Coronary artery (tissue), 2 donors: Measurements from ENCODE around the gene MIDN.

Experiments
- DNase-seq: peaks from one replicate; pipeline ENCODE4 v3.0.0-alpha.2; 2017; ENCODE audit warnings: low spot score
- H3K27ac ChIP-seq, 2 donors: fragments of 200-600 bp; sonication (generic); one replicate each; pipeline ENCODE4 v1.5.1; 2016 to 2019
- H3K4me3 ChIP-seq: fragments of 200-600 bp; sonication (generic); 2 replicates; pipeline ENCODE4 v1.5.1; 2016; ENCODE audit warnings: mild to moderate bottlenecking, moderate library complexity
- TF ChIP-seq, protein P1 (sequence below): fragments of 200-600 bp; sonication (generic); IDR thresholded peaks from one replicate; pipeline ENCODE4 v1.5.1; 2019; ENCODE audit warnings: antibody characterized with exemption

The MIDN gene

DNA sequence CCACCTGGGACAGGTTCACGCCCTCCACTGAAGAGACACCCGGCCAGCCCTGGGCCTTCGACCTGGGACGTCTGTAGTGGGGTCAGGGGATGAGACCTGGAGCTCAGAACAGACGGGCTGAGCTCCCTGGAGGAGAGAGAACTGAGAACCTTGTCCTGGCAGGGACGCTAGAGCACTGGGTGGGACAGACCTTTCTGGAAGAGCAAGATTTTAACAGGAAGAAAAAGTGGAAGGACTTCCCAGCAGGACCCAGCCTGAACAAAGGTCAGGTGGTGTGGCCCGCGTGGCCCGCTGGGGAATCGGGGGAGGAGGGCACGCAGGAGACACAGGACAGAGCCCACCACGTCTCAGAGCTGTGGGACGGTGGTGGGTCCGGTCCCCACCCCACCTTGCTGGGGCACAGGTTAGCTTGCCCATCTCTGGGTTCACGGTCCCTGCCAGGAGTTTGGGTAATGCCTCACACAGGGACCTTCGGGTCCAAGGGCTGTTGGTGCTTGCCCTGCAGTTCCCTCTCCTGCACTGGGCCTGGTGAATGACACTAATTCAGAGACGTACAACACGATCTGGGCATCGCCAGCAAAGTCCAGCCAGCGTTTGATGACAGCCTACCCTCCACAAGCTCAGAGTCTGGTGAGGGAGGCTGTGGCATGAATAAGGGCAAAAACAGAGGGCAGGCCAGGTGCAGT lies 36.1 kb downstream of the MIDN start:
- no peak overlapping the region for H3K4me3 ChIP-seq
- no peak for DNase-seq
- TF ChIP-seq, protein P1, sequence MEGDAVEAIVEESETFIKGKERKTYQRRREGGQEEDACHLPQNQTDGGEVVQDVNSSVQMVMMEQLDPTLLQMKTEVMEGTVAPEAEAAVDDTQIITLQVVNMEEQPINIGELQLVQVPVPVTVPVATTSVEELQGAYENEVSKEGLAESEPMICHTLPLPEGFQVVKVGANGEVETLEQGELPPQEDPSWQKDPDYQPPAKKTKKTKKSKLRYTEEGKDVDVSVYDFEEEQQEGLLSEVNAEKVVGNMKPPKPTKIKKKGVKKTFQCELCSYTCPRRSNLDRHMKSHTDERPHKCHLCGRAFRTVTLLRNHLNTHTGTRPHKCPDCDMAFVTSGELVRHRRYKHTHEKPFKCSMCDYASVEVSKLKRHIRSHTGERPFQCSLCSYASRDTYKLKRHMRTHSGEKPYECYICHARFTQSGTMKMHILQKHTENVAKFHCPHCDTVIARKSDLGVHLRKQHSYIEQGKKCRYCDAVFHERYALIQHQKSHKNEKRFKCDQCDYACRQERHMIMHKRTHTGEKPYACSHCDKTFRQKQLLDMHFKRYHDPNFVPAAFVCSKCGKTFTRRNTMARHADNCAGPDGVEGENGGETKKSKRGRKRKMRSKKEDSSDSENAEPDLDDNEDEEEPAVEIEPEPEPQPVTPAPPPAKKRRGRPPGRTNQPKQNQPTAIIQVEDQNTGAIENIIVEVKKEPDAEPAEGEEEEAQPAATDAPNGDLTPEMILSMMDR: no peak
- H3K27ac ChIP-seq: no peak overlapping the region

DNA sequence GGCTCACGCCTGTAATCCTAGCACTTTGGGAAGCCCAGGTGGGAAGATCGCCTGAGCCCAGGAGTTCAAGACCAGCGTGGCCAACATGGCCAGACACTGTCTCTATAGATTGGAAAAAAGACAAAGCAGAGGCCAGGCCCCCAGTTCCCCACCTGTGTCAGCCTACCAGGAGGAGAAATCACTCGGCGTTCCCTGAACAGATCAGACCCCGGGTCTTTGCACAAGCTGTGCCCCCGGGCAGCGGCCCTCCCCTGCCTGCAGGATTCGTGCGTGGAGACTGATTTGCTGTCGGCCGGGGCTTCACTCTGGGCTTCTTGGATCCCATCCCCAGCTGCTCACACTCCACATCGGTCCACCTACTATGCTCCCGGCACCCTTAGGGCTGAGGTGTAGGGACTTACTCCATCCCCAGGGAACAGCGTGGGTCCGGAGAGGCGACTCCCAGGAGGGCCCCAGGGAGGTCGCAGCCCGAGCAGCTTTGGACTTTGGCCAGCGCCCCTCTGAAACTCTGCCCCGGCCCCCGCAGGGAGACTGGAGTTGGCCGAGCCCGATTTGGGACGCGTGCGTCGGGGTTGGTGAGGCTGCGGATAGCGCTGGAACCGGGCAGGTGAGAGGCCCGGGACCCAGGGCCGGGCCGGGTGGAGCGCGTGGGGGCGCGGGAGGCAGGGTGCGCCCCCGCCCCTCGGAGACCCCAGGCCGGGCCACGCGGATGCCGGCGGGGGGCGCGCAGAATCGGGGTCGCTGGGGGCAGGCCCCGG lies 36.8 kb downstream of the MIDN start:
- DNase-seq: no peak
- peak overlapping the region; percentile 60 for H3K4me3 ChIP-seq
- TF ChIP-seq, protein P1: no peak
- no peak overlapping the region for H3K27ac ChIP-seq

DNA sequence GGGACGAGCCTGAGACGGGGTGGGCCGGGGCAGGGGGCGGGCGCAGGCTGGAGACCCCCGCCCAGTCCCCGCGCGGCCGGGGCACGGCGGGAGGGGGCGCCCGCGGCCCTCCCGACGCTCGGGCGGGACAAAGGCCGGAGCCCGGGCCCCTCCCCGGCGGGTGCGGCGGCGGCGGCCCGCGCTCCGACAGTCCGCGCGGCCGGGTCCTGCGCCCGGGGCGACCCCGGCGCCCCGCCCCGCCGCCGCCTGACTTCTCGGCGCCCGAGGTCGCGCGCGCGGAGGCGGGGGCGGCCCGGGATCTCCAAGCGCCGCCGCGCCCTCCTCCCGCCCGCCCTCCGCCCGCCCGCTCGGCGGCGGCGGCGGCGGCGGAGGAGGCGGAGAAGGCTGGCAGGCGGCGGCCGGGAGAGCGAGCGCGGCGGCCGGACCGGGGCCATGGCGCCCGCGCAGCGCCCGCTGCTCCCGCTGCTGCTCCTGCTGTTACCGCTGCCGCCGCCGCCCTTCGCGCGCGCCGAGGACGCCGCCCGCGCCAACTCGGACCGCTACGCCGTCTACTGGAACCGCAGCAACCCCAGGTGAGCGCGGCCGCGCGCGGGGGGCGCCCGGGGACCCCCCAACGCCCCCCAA lies 37.5 kb downstream of the MIDN start, which contains the start of gene EFNA2:
EFNA2 (plus strand) TSS at position 137 of the 624 bp plus-strand sequence; CDS start at position 433, 296 bp downstream.
- Histone ChIP-seq H3K27ac (no peak within 1 kb of the TSS), H3K4me3 (peak within 1 kb of the TSS; percentile 60)
- TF ChIP-seq, protein P1: no peak
- DNase-seq: no peak

DNA sequence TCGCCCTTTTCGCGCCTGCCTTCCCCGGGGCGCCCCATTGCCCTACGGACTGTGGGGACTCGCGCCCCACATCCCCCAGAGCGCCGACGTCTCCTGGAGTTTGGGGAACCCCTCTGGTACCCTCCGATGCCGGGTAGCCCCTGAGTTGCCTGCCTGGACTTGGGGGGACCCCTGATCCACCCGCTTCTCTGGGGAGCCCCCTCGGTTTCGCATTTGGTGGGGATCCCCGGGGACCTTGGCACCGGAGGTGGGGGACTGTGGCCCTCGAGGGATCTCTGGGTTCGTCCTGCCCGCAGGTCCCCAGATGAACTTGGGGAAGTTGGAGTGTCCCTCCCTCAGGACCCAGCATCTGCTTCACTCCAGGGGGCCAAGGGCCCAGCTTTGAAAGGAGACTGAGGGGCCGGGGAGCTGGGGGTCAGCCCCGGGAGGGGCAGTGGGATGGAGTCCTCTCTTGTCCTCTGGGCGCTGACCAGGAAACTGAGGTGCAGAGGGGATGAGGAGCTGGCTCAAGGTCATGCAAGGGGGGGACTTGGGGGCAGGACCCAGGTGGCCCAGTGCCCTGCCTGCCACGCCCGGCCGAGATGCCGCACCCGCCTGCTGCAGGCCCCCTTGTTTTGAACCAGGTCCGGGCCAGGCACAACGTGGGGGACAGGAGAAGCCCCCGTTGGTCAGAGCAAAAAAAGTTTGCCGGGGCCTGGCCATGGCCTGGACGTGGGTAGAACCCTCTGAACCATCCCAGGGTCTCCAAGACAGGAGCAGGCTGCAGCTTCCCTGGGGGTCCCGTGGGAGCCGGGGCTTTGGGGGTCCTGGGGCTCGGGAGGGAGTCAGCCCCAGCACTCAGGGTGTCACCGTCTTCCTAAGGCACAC lies 38.3 kb downstream of the MIDN start:
- TF ChIP-seq, protein P1: no peak
- no peak overlapping the region for H3K27ac ChIP-seq
- no peak for DNase-seq
- no peak overlapping the region for H3K4me3 ChIP-seq

DNA sequence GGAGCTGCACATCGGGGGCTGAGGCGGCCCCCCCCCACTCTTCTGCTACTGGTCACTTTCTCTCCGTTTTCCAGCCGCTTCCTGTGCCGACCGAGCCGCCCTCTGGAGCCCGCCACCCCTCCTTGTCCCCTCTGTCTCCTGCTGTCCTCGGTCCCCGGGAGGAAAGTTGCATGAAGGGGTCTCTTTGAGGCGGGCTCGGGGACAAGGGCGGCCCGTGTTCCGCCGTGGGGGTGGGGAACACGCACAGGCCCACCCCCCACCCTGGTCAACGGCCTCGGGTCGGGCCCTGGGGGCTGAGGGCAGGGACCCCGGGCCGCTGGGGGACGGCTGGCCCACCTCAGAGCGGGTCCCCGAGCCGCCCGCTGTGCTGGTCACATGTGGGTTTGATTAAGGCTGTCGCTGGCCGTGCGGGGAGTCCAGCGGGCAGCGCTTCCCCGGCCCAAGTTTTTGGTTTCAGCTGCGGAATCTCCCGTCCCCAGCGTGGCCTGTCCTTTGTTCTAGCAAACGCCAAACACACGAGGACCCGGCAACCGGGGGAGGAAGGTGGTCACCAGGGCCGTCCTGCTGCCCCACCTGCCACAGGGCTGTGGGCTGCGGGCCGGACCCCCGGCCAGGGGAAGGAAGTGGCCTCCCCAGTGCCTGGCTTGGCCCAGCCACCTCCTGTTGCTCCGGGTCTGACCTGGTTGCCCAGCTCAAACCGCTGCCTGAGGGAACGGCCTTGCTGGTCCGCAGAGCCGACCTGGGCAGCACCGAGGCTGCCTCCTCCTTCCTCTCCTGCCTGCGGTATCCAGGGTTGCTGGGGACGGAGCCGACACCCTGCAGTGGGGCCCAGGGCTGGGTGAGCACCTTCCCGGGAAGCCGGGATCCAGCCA lies 39.2 kb downstream of the MIDN start:
- no peak overlapping the region for H3K4me3 ChIP-seq

More for the DNA sequence above, 39.2 kb downstream of the MIDN start:
- H3K27ac ChIP-seq: no peak overlapping the region
- TF ChIP-seq, protein P1: no peak
- DNase-seq: no peak
